Stimulated activated CD4-positive, alpha-beta T cell treated with anti-CD3 and anti-CD28 coated beads, Interleukin-4, amount 100 ng/mL, for 24 hours (primary cell): ENCODE data around the gene TNIP2.
A peak's percentile ranks its signal among the peaks of the same experiment; 100 is the strongest.
"Not testable (repeated sequence)": the region's sequence is repeated elsewhere in the genome, so short reads cannot be mapped to it uniquely, and the experiment has no call there.

Source experiments
- DNase-seq: peaks from one replicate; pipeline ENCODE4 v3.0.0-alpha.2; 2020

Gene TNIP2

DNA sequence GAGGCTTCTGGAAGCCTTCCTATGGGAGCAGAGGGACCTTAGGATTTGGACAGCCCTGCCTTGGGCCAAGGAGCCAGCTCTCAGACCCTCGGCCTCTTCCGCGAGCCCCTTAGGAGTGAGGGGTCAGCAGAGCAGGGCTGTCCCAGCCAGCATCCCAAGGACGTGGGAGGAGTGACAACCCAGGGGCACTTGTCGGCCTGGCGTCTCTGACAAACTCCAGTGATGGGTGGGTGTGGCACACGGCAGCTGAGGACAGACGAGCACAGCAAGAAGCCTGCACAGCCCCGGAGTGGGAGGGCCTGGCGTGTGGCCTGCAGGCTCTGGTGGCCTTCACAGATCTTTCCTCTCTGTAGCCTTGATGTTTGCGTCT, 11.6 kb upstream of the TNIP2 start:
- DNase-seq: no peak

DNA sequence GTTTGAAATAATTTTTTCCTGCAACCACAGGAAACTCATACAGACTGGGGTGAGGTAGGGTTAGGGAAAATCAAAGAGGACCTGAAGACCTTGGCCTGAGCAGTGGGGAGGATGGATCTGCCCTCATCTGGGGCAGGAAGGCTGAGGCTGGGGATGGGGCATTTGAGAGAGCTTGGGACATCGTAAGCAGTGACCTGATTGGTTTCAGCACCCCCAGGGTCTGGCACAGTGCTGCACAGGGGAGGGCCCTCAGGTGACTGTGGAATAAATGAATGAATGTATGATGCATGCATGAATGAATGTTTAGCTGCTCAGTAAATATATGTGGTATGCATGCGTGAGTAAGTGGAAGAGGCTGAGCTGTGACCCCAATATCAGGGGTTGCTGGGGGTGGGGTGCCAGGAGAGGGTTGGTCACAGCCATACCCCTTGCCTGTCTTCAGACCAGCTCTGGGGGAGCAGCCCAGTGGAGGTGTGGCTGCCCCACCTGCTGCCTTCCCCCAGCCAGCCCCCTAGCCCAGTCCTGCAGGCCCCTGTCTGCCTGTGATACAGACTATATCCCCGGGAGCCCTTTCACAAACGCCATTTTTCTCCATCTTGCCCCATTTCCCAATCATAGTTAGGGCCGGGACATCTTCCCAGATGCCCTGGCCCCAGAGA, 11.0 kb upstream of the TNIP2 start:
- no peak for DNase-seq

DNA sequence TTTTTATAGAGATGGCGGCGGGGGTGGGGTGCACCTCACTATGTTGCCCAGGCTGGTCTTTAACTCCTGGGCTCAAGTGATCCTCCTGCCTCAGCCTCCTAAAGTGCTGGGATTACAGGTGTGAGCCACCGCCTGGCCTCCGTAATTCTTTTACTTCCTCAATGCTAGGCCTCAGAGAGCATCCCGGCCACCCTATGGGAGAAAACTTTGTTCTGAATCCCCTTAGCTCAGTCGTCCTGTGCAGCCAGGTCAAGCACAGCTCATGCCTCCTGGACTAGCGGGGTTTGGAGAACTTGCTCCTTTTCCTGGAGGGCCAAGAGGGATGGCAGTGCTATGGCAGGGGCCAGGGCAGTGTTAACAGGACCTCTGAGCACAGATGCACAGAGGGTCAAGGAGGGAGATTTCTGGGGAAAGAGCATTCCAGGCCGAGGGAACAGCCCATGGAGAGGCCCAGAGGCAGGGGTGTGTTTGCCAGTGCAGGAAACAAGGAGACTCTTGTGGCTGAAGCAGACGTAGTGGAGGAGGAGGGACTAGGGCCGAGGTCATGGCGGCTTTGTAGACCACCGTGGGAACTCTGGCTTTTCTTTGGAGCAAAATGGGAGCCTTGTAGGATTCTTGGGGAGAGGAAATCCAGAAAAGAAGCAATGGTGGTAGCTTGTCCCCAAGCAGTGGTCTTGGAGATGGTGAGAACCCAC, 9.8 kb upstream of the TNIP2 start:
- DNase-seq: no peak

DNA sequence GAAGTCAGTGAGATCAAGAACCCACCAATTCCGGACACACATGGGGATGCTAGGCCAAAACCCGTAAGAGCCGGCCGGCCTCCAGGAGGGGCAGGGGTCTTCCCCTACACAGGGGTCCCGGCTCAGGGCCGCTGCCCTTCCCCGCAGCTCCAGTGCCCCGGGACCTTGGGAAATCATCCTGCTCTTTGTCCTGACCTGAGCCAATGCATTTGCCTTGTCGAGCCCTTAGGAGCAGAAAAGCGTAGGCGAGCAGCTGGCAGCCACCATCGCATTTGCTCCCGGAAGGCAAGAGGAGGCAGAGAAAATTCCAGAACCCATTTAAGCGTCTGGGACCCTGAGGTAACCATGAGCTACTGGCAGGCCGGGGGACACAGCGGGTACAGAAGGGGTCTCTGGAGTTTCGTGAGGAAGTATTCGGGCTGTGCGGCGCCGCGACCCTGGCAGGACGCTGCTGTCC, 7.4 kb upstream of the TNIP2 start:
- no peak for DNase-seq

DNA sequence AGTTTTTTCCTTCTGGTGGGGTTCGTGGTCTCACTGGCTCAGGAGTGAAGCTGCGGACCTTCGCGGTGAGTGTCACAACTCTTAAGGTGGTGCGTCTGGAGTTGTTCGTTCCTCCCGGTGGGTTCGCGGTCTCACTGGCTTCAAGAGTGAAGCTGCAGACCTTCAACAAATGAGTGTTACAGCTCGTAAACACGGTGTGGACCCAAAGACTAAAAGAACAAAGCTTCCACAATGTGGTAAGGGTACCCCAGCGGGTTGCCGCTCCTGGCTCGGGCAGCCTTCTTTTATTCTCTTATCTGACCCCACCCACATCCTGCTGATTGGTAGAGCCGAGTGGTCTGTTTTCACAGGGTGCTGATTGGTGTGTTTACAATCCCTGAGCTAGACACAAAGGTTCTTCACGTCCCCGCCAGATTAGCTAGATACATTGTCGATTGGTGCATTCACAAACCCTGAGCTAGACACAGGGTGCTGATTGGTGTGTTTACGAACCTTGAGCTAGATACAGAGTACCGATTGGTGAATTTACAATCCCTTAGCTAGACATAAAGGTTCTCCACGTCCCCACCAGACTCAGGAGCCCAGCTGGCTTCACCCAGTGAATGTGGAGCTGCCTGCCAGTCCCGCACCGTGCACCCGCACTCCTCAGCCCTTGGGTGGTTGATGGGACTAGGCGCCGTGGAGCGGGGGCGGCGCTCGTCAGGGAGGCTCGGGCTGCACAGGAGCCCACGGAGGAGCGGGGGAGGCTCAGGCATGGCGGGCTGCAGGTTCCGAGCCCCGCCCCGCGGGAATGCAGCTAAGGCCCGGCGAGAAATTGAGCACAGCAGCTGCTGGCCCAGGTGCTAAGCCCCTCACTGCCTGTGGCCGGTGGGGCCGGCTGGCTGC, 6.6 kb upstream of the TNIP2 start:
- DNase-seq: not testable (repeated sequence)

DNA sequence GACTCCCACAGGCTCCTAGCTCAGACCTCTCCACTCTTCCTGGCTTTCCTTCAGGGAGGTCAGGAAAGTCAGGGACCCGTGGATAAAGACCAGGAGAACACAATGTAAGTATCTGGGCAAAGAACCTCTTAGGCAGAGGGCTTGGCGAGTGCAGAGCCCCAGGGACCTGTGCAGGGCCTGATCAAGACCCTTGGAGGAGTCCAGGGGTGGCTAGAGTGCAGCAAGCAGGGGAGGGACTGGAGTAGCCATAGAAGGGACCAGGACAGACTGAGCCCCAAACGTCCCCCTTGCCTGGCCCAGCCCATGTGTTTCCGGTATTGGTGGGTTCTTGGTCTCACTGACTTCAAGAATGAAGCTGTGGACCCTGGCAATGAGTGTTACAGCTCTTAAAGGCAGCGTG, 5.9 kb upstream of the TNIP2 start:
- no peak for DNase-seq

DNA sequence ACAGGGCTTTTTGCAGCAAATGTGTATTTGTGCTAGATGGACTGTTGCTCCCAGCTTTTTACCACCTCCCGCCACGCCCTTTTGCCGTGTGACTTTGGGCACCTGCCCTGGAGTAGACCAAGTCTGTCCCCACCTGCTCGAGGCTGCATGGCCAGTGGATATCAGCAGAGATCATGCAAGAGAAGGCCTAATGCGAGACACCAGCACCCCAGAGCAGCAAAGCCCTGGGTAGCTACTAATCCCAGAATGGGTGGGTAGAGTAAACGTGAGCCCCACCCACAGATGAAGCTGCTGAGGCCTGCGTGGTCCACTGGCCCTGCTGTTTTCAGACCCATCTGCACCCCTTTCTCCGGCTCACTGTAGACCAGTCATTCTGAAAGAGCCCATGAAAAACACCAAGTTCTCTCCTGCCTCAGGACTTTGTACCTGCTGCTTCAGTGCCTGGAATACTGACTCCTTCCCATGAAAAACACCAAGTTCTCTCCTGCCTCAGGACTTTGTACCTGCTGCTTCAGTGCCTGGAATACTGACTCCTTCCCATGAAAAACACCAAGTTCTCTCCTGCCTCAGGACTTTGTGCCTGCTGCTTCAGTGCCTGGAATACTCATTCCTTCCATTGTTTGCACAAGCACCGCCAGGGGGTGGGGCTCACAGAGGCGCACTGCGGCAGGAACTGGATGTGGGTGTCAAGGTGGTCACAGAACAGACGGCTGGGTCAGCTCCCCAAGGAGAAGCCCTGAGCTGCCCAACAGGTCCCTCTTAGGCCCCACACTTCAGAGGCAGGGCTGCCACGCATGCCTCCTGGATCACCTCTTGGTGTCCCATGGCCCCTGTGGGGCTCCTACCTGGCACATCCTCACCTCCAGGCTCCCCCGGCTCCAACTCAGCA, 5.1 kb upstream of the TNIP2 start:
- no peak for DNase-seq

DNA sequence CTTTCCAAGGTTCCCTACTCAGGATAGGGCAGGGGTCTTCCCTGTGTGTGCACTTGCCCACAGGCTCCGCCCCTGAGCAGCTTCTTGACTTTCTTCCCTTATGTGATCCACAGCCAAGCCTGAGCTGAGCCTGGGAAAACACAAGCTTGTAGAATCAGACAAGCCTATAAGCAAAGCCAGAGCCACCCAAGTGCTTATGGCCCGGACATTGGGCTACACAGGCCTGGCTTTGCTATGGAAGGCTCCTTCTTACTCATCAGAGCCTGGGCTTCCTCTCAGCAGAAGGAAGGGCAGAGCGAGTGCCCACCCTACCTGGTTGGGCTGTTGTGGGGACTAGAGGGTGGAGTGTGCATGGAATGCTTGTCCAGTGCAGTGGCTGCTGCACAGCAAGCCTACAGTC, 1.3 kb upstream of the TNIP2 start:
- no peak for DNase-seq

DNA sequence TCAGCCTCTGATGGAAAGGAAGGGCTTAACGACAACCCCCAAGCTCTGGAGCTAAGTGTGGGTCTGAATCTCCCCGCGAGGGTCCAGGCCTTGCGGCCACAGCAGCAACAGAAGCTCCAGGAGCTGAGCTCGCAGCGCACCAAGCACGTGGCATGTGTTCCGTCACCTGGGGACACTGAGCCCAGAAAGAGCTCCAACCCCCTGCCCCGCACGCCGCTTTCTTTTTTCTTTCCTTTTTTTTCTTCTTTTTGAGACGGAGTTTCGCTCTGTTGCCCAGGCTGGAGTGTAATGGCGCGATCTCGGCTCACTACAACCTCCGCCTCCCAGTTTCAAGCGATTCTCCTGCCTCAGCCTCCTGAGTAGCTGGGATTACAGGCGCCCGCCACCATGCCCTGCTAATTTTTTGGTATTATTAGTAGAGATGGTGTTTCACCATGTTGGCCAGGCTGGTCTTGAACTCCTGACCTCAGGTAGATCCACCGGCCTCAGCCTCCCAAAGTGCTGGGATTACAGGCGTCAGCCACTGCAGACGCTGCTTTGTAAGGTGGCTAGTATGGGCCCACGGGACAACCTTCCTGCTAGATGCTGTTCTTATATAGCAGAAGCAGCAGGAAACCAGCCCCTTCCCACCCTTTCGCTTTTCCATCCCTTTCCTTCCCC, 685 bp upstream of the TNIP2 start:
- DNase-seq: no peak

DNA sequence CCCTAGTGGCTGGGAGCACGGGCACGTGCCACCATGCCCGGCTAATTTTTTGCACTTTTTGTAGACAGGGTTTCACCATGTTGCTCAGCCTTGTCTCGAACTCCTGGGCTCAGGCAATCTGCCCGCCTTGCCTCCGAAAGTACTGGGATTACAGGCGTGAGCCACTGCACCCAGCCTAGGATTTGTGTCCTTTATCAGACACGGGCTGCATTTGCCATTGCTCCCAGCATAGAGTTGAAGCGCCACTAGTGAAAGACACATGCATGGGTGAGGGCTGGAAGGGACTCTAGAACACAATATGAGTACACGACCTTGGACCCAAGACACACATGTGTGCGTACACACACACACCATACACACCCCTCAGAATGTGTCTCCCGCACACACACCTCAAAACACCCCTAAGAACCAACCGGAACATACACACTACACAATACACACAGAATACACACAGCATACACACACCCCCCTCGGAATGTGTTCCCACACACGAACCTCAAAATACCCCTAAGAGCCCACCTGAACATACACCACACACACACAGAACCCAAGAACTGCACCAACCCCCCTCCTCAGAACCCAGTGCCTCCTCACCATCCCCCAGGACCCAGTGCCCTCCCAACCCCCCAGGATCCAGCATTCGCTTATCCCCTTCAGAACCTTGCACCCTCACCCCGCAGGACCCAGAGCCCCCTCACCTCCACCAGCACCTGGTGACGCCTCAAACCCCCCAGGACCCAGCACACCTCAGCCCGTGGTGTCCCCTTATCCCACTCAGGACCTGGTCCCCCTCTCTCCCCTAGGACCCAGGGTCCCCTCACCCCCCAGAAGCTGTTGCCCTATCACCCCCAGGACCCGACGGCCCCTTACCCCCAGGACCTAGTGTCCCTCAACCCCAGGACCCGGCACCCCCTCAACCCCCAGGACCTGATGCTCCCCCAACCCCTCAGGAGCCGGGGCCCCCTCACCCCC, 1.0 kb downstream of the TNIP2 start:
- no peak for DNase-seq

DNA sequence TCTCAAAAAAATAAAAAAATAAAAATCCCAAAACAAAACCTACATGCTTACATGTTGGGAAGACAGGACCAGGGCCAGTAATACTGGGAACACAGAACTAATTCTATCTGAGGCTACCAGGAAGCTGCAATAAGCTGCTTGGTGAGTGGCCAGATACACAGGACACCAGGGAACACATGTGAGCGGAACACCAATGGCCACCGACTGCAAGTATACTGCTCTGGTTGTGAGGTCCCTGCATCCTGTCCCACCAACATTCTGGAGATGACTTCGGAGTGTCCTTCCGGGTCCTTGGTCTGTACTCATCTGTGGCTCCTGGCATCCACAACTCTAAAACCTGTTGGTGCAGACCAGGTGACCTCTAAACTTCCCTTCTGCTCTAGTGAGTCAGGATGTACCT, 2.7 kb downstream of the TNIP2 start:
- no peak for DNase-seq

DNA sequence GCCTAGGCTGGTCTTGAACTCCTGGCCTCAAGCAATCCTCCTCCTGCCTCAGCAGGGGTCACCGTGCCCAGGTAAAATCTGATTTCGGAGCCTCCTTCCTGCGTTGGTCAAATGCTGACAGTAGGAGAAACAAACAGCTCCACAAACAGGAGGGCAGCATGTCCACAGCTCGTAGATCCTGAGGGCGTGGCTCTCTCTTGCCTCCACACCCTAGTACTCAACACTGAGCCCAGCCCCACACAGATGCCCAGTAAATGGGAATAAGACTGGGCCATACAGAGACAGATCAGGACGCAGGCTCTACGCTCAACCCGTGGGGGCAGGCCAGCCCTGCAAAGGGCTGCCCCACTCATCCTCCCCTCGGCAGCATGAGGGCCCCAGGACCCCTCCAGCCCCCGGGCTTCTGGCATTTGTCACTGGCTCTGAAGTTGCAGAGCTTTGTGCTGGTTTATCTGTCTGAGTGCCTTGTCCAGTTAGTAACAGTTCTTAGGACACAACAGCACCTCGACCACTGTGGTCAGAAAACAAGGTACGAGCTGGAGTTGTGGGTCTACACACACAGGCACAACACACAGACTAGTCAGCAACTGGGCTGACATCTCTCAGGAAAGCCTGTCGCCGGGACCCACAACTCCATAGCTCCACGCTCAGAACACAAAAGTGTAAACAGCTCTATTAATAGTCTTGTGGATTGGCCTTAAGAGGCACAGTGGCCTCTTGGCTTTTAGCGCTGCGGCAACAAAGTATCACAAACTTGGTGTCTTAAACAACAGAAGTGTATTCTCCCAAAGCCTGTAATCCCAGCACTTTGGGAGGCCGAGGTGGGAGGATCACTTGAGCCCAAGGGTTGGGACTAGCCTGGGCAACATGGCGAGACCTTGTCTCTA, 5.2 kb downstream of the TNIP2 start:
- no peak for DNase-seq

DNA sequence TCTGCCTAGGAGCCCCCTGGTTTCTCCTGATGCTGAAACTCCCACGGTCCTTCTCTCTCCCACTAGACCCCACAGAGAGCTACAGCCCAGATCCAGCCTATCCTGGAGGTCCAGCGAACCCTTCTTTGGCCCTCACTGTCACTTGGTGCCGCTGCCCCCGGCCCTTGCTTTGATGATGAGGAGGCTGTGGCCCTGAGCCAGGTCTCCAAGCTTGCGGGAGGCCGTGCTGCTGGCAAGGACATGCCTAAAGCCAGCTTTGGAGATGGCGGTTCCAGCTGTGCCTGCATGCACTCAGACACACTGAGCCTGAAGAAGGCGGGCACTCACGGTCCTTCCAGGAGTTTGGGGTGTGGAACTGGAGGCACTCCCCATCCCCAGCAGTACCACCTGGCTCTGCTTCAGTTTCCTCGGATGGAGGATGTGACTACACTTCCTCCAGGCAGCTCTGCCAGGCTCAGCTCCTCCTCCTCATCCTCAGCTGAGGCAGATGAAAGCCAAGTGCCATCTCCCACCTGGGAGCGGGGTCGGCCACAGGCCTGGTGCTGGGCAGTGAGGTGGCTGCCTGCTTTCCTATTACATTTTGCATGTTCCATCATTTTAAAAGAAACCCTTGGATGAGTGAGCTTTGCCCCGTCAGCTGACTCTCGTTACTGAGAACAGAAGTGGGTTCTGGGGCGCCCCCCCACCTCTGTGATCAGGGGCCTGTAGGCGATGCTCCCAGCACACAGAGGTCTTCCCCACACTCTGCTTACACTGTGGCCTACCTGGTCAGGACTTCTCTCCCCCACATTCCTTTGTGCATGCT, 9.0 kb downstream of the TNIP2 start:
- no peak for DNase-seq

DNA sequence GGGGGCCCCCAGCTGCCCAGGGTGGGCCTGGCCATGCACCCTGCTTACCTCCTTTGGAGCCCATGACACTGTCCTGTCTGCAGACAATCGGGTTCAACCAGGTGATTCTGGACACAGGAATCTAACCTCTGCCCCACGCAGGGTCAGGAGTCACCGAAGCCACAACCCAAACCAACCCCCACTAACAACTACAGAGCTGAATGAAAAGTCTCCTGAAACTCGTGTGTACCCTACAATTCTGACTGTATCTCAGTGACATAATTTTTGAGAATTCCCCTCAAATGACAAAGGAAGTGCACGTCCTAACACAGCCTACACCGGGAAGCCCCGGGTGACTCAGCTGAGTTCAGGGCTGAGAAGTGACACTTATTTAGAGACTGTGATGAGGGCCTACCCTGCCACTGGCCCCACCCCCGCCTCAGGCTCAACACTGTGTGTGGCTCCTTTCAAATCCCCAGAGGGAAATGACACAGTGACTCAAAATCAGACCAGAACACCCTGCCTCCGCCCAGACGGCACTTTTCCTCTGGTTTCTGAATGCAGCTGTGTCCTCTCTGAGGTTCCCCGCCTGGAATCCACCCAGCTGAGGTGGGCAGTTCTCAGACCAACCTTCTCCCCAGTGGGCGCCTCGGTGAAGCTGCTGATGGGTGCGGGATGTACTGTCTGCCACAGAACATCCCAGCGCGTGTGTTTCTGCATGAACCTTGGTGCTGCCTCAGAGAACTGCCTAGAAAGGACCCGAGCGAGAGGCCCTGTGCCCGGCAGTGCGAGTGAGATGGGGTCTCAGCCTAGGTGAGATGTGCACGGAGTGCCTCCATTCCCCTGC, 9.9 kb downstream of the TNIP2 start:
- peak; percentile 96 for DNase-seq

DNA sequence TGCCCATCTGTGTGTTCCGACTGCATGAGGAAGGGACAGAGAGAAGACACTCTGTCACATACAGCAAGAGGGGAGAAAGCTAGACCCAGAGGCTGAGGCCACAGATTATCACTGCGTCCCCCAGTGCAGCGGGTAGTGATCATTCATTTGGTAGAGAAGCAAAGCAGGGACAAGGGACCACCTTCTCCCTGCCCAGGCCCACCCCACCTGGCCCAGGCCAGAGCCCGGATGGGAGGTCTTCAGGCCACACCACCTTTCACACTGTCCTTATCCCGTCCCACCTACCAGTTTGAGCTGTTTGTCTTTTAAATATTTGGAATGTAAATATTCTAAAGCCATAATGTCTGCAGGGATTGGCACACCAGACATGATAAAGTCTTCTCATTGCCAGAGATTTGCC, 10.6 kb downstream of the TNIP2 start:
- no peak for DNase-seq

DNA sequence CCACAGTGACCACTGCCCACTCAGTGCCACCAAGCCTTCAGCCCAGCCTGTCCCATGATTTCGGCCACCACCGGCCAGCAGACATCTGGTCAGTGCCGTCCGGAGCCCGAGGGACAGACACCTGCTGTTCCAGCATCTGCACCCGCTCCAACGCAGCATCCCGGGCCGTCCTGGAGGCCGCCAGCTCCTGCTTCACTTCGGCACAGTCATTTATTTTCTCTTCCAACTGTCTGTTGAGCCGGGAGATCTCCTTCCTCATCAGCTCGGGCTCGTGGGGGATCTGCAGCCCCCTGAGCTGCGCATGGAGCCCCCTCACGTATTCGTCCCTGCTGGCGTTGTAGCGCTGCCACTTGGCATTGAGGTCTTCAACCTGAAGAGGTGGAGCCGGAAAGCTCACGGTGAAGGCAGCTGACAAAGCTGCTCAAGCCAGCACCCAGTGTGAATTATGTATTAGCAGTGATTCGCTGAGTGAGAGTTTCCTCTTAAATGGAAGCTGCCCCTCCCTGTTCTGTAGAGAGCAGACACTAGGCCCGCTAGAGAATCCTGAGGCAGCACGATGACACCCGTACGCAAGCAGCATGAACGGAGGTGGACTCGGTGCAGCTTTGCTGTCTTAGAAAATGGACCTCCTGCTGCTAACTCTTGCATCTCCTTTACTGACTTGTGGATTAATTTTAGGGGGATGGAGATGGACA, 11.4 kb downstream of the TNIP2 start:
- no peak for DNase-seq
